ENCODE measurements around the gene CPS1. TPM values are rescaled to one million over a fixed set of nuclear protein-coding genes. Genes with fewer than 3 reads are reported as not detected.

CPS1 gene
- total RNA-seq, 1 donor from 2014 or later = 4.9 TPM

DNA sequence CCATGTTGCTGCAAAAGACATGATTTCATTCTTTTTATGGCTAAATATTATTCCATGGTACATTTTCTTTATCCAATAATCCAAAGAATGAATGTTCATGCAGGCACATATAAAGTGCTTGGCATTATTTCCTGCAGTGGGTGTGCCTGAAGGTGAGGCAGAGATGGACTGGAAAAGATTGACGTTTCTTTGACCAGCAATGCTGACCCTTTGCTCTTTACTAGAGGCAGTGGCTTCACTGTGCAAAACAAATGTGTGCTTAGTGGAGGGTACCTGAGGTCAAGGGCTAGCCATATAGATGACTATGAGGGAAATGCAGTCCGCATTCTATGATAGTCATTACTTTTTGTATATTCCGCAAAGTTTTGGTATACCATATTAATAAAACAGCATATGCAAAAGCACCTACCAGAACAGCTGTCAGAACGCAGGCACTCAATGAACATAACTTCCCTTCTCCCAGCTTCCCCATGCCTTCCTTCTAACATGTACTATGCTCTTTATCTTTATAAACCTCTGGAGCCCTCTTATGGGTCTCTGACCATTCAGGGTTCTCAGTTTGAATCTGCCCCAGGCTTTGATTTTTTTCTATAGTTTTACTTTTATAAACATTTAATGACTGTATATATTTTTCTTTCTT is 32.6 kb upstream of the CPS1 start:
- H3K36me3 ChIP-seq = no peaks in the 10 kb centered on the region
- intact Hi-C loops (cut with micrococcal nuclease) = no loop called here

DNA sequence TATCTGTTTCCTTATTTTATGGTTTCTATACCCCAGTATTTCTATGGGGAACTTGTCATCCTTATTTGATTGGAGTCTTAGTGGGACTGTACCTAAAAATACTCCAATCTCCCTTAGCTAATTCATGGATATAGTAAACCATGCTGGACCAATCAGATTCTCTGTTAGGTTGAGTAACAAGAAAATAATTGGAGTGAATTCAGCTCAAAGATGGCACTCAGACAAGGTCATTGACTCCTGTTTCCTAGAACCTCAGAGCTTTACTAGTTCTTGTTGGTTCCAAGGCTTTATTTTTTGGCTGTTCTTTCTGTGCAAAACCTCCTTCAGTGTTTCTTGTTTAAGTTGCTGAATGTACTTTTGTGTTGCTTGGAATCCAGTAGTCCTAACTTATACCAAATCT is 31.9 kb upstream of the CPS1 start:
- Histone ChIP-seq H3K27ac (replicated peaks) (no peak overlapping the region), H3K9me3 (replicated peaks) (no peaks in the 10 kb centered on the region), H3K27me3 (ENCODE audit: low read depth) (no peaks in the 10 kb centered on the region), H3K4me3 (no peak overlapping the region), H3K4me1 (no peaks in the 10 kb centered on the region), H3K36me3 (no peaks in the 10 kb centered on the region)
- TF ChIP-seq, protein P1, sequence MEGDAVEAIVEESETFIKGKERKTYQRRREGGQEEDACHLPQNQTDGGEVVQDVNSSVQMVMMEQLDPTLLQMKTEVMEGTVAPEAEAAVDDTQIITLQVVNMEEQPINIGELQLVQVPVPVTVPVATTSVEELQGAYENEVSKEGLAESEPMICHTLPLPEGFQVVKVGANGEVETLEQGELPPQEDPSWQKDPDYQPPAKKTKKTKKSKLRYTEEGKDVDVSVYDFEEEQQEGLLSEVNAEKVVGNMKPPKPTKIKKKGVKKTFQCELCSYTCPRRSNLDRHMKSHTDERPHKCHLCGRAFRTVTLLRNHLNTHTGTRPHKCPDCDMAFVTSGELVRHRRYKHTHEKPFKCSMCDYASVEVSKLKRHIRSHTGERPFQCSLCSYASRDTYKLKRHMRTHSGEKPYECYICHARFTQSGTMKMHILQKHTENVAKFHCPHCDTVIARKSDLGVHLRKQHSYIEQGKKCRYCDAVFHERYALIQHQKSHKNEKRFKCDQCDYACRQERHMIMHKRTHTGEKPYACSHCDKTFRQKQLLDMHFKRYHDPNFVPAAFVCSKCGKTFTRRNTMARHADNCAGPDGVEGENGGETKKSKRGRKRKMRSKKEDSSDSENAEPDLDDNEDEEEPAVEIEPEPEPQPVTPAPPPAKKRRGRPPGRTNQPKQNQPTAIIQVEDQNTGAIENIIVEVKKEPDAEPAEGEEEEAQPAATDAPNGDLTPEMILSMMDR (IDR thresholded peaks at IDR 0.05; ENCODE audit: borderline replicate concordance) = no peak
- DNase-seq = no peak
- intact Hi-C loops (cut with micrococcal nuclease) = no loop called here

More for the DNA sequence above, 32.6 kb upstream of the CPS1 start:
- no peak overlapping the region for H3K4me3 ChIP-seq
- no peak for DNase-seq
- no peaks in the 10 kb centered on the region for H3K9me3 ChIP-seq (replicated peaks)
- H3K27ac ChIP-seq (replicated peaks) = no peak overlapping the region
- TF ChIP-seq, protein P1 (IDR thresholded peaks at IDR 0.05; ENCODE audit: borderline replicate concordance) = no peak
- no peaks in the 10 kb centered on the region for H3K27me3 ChIP-seq (ENCODE audit: low read depth)
- no peaks in the 10 kb centered on the region for H3K4me1 ChIP-seq

DNA sequence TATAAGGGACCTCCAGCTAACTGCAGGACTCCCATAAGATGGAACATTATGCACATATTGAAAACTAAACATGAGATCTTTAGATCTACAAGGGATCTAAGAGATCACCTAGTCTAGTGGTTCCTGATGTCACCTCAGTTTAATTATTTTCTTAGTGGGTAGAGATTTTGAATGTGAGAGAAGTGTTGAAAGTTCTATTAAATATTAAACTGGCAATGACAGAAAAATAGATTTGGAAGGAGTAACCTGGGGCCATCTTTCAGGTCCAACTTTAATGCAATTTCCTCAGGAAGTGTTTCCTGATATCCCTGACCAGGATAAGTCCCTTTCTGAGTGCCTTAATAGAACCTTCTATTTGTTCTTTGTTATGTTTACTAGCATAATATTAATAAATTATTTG is 29.1 kb upstream of the CPS1 start:
- TF ChIP-seq, protein P1 (IDR thresholded peaks at IDR 0.05; ENCODE audit: borderline replicate concordance) = no peak
- Histone ChIP-seq H3K36me3 (no peaks in the 10 kb centered on the region), H3K27ac (replicated peaks) (no peak overlapping the region), H3K27me3 (ENCODE audit: low read depth) (no peaks in the 10 kb centered on the region), H3K4me1 (no peaks in the 10 kb centered on the region), H3K9me3 (replicated peaks) (no peaks in the 10 kb centered on the region), H3K4me3 (no peak overlapping the region)
- intact Hi-C loops (cut with micrococcal nuclease) = no loop called here
- DNase-seq = no peak

GRCh38 chr2:210528716-210529115 is 27.7 kb upstream of the CPS1 start:
- Histone ChIP-seq H3K36me3 (no peaks in the 10 kb centered on the region), H3K4me1 (no peaks in the 10 kb centered on the region), H3K27ac (replicated peaks) (no peak overlapping the region), H3K9me3 (replicated peaks) (no peaks in the 10 kb centered on the region), H3K4me3 (no peak overlapping the region), H3K27me3 (ENCODE audit: low read depth) (no peaks in the 10 kb centered on the region)
- TF ChIP-seq, protein P1 (IDR thresholded peaks at IDR 0.05; ENCODE audit: borderline replicate concordance) = no peak
- no peak for DNase-seq
- intact Hi-C loops (cut with micrococcal nuclease) = no loop called here

DNA sequence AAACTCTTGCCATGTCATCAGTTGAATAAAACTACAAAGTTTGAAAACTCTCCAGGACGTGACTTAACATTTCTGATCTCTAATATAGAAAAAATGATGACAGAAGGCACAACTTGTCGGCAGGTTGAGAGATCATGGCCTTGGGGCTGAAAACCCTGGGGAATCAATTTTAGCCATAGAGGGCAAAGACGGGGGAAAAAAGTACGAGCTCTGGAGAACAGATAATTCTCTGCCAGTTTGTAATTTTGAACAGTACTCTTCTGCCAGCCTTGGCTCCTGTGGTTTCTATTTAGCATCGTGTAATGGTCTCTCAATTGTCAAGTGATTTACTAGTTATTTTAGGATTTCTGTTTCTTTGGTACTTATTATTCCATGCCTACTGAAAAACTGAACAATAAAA is 25.3 kb upstream of the CPS1 start:
- Histone ChIP-seq H3K9me3 (replicated peaks) (no peaks in the 10 kb centered on the region), H3K36me3 (no peaks in the 10 kb centered on the region), H3K4me1 (no peaks in the 10 kb centered on the region), H3K27me3 (ENCODE audit: low read depth) (no peaks in the 10 kb centered on the region), H3K27ac (replicated peaks) (no peak overlapping the region), H3K4me3 (no peak overlapping the region)
- DNase-seq = no peak
- intact Hi-C loops (cut with micrococcal nuclease) = no loop called here
- TF ChIP-seq, protein P1 (IDR thresholded peaks at IDR 0.05; ENCODE audit: borderline replicate concordance) = no peak

Measured in left ventricle myocardium inferior (tissue), 1 donor.